AG09309 (cell line): ENCODE measurements around the gene NFATC2IP.

Source experiments
- DNase-seq: peaks from one replicate; pipeline ENCODE4 v3.0.0-alpha.2; 2010; ENCODE audit warnings: low read depth
- H3K4me3 ChIP-seq: 2 replicates; pipeline ENCODE4 v1.5.1; 2011; ENCODE audit warnings: mild to moderate bottlenecking, low read depth, low read length, moderate library complexity; ENCODE audit not compliant: control insufficient read depth
- CTCF ChIP-seq: IDR thresholded peaks from 2 replicates; pipeline ENCODE4 v1.5.1; 2011; ENCODE audit warnings: mild to moderate bottlenecking, low read depth, low read length, inconsistent platforms; ENCODE audit not compliant: insufficient read depth, control insufficient read depth; ENCODE audit errors: missing control alignments

Gene NFATC2IP

GRCh38 chr16:28985211-28986041, 34.7 kb downstream of the NFATC2IP start:
- DNase-seq = no peak
- no peak overlapping the region for H3K4me3 ChIP-seq
- no peak for TF ChIP-seq CTCF

GRCh38 chr16:28986046-28986445, 35.3 kb downstream of the NFATC2IP start:
- TF ChIP-seq CTCF = no peak
- H3K4me3 ChIP-seq = no peak overlapping the region
- DNase-seq = no peak

- H3K4me3 ChIP-seq = no peak overlapping the region
- DNase-seq = no peak
- no peak for TF ChIP-seq CTCF
Measured at GRCh38 chr16:28986492-28986891, 35.8 kb downstream of the NFATC2IP start.

- no peak for TF ChIP-seq CTCF
- no peak for DNase-seq
- no peak overlapping the region for H3K4me3 ChIP-seq
Measured at GRCh38 chr16:28987170-28987853, 36.6 kb downstream of the NFATC2IP start.

- H3K4me3 ChIP-seq = no peak overlapping the region
- no peak for TF ChIP-seq CTCF
- DNase-seq = no peak
Measured at GRCh38 chr16:28989363-28989762, 38.6 kb downstream of the NFATC2IP start.

GRCh38 chr16:28990375-28991040, 39.8 kb downstream of the NFATC2IP start:
- no peak overlapping the region for H3K4me3 ChIP-seq
- TF ChIP-seq CTCF = no peak
- DNase-seq = no peak
